Upper lobe of left lung (tissue), 6 donors: ENCODE results near the gene UBE2L3. TPM values are rescaled to one million over a fixed set of nuclear protein-coding genes. Genes with fewer than 3 reads are reported as not detected.
"Not testable (repeated sequence)": the region's sequence is repeated elsewhere in the genome, so short reads cannot be mapped to it uniquely, and the experiment has no call there.

Experiments
- ATAC-seq, 2 donors: fragments of 200-7000 bp; cut with Tn5 transposase; one replicate each; pipeline ENCODE4 v1.9.1; 2022; ENCODE audit warnings: mild to moderate bottlenecking in 2 of 2, moderate library complexity in 2 of 2; ENCODE audit not compliant: low FRiP score in 2 of 2
- DNase-seq, 2 donors: peaks; one replicate each; pipeline ENCODE4 v3.0.0-alpha.2; 2019 to 2020
- H3K27ac ChIP-seq, 4 donors: fragments of 200-600 bp; sonication (generic); one replicate each; pipeline ENCODE4 v1.5.1; 2016 to 2019
- H3K27me3 ChIP-seq, 4 donors: fragments of 200-600 bp; sonication (generic); one replicate each; pipeline ENCODE4 v1.5.1; 2017 to 2019
- H3K36me3 ChIP-seq, 4 donors: fragments of 200-600 bp; sonication (generic); one replicate each; pipeline ENCODE4 v1.5.1; 2016 to 2019
- H3K4me1 ChIP-seq, 4 donors: fragments of 200-600 bp; sonication (generic); one replicate each; pipeline ENCODE4 v1.5.1; 2018 to 2019
- H3K4me3 ChIP-seq, 4 donors: fragments of 200-600 bp; sonication (generic); one replicate each; pipeline ENCODE4 v1.5.1; 2017 to 2019; ENCODE audit warnings: mild to moderate bottlenecking in 2 of 4, moderate library complexity in 1 of 4
- H3K9me3 ChIP-seq, 4 donors: fragments of 200-600 bp; sonication (generic); one replicate each; pipeline ENCODE4 v1.5.1; 2018 to 2019
- EP300 ChIP-seq, 4 donors: sonication (generic); formaldehyde crosslinking; IDR thresholded peaks; one replicate each; pipeline ENCODE4 v1.5.1; 2017; ENCODE audit warnings: antibody characterized with exemption in 4 of 4, control low read depth in 2 of 4
- POLR2A ChIP-seq, 4 donors: fragments of 450-650 bp; IDR thresholded peaks; one replicate each; pipeline ENCODE4 v1.5.1; 2016 to 2017; ENCODE audit warnings: antibody characterized with exemption in 4 of 4, mild to moderate bottlenecking in 2 of 4
- POLR2AphosphoS5 ChIP-seq, 2 donors: sonication (generic); formaldehyde crosslinking; IDR thresholded peaks; one replicate each; pipeline ENCODE4 v1.5.1; 2017; ENCODE audit warnings: antibody characterized with exemption in 2 of 2
- WGBS, 2 donors: methylation state at CpG; one replicate each; pipeline ENCODE4 v1.1.5; 2017 to 2018; 5-methylcytosine and 5-hydroxymethylcytosine counted together
- total RNA-seq, 6 donors: library from RNA; depleted of rRNA in 4 of 6; stranded (reverse); fragments of >200 nt in 4 of 6; gene quantifications; one replicate each; pipeline versions ENCODE4 v1.1.0 to v1.2.1, GENCODE V29; 2016 to 2021
- TF ChIP-seq, protein P1 (sequence below), 6 experiments: fragments of 450-650 bp in 4 of 6; fragments of 200-600 bp in 2 of 6; sonication (generic) in 2 of 6; IDR thresholded peaks; one replicate each; pipeline ENCODE4 v1.5.1; 2016 to 2019; ENCODE audit warnings: antibody characterized with exemption in 6 of 6
- donor health status: DM: no; HTN: no; CAD: no; lungs with moderate emphysema.
- donor health status: DM: no; HTN: yes; CAD: no; lungs with severe emphysema.

The UBE2L3 gene
- total RNA-seq, 6 donors from 2014 or later = 24.1 to 45.8 (median 39.2) TPM

DNA sequence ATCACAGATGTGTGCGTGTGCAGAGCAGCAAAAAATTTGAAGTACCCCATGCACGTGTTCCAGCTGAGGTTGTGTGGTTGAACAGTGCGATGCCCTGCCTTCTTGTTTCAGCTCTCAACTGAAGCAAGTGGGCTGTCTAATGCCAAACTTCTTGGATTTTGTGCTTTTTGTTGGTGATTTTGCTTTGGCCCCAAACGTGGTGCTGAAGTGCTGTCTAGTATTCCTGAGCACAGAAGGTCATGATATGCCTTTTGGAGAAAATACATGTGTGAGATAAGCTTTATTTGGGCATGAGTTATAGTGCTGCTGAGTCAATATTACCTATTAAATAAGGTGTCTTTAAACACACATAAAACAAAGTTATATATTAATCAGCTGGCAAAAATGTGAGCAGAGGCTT lies 48.2 kb downstream of the UBE2L3 start:
- H3K4me1 ChIP-seq = no peaks in the 10 kb centered on the region
- TF ChIP-seq POLR2A (IDR thresholded peaks at IDR 0.05) (no peak), EP300 (IDR thresholded peaks at IDR 0.05) (no peak), POLR2AphosphoS5 (IDR thresholded peaks at IDR 0.05) (no peak)
- TF ChIP-seq, protein P1, sequence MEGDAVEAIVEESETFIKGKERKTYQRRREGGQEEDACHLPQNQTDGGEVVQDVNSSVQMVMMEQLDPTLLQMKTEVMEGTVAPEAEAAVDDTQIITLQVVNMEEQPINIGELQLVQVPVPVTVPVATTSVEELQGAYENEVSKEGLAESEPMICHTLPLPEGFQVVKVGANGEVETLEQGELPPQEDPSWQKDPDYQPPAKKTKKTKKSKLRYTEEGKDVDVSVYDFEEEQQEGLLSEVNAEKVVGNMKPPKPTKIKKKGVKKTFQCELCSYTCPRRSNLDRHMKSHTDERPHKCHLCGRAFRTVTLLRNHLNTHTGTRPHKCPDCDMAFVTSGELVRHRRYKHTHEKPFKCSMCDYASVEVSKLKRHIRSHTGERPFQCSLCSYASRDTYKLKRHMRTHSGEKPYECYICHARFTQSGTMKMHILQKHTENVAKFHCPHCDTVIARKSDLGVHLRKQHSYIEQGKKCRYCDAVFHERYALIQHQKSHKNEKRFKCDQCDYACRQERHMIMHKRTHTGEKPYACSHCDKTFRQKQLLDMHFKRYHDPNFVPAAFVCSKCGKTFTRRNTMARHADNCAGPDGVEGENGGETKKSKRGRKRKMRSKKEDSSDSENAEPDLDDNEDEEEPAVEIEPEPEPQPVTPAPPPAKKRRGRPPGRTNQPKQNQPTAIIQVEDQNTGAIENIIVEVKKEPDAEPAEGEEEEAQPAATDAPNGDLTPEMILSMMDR (IDR thresholded peaks at IDR 0.05) = no peak
- no peak for ATAC-seq
- 70 to 80% methylated on average over 4 of the region's 4 CpGs for WGBS, 2 donors
- no peaks in the 10 kb centered on the region for H3K27me3 ChIP-seq
- H3K9me3 ChIP-seq = no peaks in the 10 kb centered on the region
- no peak for DNase-seq
- H3K36me3 ChIP-seq = peaks cover 0 to 58% (median 27%) of the 10 kb centered on the region in 4 donors
- no peak overlapping the region for H3K4me3 ChIP-seq
- H3K27ac ChIP-seq = no peak overlapping the region

DNA sequence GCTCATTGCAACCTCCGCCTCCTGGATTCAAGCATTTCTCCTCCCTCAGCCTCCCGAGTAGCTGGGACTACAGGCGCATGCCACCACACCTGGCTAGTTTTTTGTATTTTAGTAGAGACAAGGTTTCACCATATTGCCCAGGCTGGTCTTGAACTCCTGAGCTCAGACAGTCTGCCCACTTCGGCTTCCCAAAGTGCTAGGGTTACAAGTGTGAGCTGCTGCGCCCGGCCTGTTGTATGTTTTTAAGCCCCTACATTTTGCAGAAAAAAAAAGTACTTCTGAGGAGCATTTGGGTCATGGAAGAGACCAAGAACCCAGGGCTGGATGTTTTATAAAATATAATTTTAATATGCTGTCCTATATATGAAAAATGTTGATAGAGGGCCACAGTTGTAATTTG lies 49.8 kb downstream of the UBE2L3 start:
- H3K9me3 ChIP-seq, H3K27ac ChIP-seq, DNase-seq, ATAC-seq, H3K27me3 ChIP-seq, H3K4me3 ChIP-seq: not testable (repeated sequence)
- WGBS, 2 donors = 95 to 97% methylated on average over 6 of the region's 6 CpGs
- H3K36me3 ChIP-seq = peaks cover 0 to 47% (median 20%) of the 10 kb centered on the region in 4 donors
- peaks cover 4 to 12% (median 6%) of the 10 kb centered on the region in 4 donors for H3K4me1 ChIP-seq

DNA sequence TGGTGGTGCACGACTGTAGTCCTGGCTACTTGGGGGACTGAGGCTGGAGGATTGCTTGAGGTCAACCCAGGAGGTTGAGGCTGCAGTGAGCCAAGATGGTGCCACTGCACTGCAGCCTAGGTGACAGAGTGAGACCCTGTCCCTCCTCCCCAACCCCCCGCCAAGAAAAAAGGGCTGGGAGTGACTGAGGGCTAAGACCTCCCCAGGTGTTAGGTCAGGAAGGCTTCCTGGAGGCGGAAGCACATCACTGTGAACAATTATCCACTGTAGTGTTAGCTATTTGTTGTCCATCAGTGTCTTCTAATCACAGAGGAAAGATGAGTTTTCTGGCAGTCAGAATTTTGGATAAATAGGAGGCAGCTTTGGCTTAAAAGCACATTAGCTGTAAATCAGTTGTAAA lies 53.5 kb downstream of the UBE2L3 start:
- TF ChIP-seq, protein P1 (IDR thresholded peaks at IDR 0.05) = no peak
- TF ChIP-seq POLR2AphosphoS5 (IDR thresholded peaks at IDR 0.05) (no peak), POLR2A (IDR thresholded peaks at IDR 0.05) (no peak), EP300 (IDR thresholded peaks at IDR 0.05) (no peak)
- Histone ChIP-seq H3K27me3 (no peaks in the 10 kb centered on the region), H3K27ac (no peak overlapping the region), H3K4me3 (no peak overlapping the region), H3K4me1 (peaks cover 4 to 38% (median 12%) of the 10 kb centered on the region in 4 donors), H3K9me3 (no peaks in the 10 kb centered on the region), H3K36me3 (peaks cover 0 to 29% (median 12%) of the 10 kb centered on the region in 4 donors)
- DNase-seq (no peak), ATAC-seq (no peak)
- WGBS, 2 donors = 94 to 97% methylated on average over 3 of the region's 3 CpGs

DNA sequence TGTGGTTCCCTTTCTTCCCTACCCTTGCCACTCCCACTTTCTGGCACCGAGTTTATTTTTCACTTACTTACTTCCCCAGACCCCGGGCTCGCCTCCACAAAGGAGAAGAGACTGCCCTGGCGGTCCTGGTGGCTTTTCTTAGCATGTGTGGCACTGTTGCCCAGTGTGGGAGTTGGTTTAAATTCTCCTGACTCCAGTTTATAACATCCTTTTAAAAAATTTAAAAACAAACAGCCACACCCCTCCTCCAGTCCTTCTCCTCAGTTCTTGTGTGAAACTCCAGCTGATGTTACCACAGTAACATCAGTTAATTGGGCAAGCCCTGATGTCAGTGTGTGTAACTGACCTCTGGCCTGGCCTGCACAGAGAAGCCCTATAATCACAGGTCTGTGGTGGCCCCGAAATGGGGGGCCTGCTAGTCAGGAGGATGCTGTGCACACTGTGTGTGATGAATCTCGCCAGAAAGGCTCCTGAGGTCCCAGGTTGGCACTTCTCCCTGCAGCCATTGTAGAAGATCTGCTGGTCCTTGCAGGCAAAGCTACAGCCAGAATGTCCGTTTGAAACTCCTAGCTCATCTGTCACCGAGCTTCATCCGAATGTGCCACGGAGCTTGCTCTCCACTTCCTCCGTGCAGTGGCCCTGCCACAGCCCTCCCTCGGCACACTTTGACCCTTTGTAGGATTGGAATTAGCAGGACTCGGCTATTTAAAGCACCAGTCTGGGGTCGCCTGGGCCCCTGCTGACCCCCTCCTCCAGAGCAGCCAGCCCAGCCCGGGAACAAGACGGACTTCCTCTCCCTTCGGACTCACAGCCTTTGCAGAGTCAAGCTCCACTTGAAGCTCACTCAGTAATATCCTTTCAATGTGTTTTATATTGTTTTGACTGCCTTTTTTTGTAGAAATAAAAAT lies 54.8 kb downstream of the UBE2L3 start:
- H3K27me3 ChIP-seq = no peaks in the 10 kb centered on the region

More for the DNA sequence above, 54.8 kb downstream of the UBE2L3 start:
- DNase-seq (peak; percentile 22 to 59), ATAC-seq (peak in 1 of 2 donors; percentile 64)
- no peaks in the 10 kb centered on the region for H3K9me3 ChIP-seq
- peaks cover 4 to 38% (median 12%) of the 10 kb centered on the region in 4 donors for H3K4me1 ChIP-seq
- whole genome bisulfite sequencing, 2 donors = 62 to 73% methylated on average over 16 to 17 of the region's 17 CpGs
- H3K27ac ChIP-seq = peak overlapping the region in 2 of 4 donors; percentile 26 to 27
- H3K4me3 ChIP-seq = no peak overlapping the region
- H3K36me3 ChIP-seq = peaks cover 0 to 29% (median 12%) of the 10 kb centered on the region in 4 donors
- TF ChIP-seq EP300 (IDR thresholded peaks at IDR 0.05) (no peak), POLR2AphosphoS5 (IDR thresholded peaks at IDR 0.05) (no peak), POLR2A (IDR thresholded peaks at IDR 0.05) (no peak)
- TF ChIP-seq, protein P1 (IDR thresholded peaks at IDR 0.05) = no peak
